HUES64 (cell line): Measurements from ENCODE around the gene SLC1A4.
"Not testable (repeated sequence)": the region's sequence is repeated elsewhere in the genome, so short reads cannot be mapped to it uniquely, and the experiment has no call there.

Experiments
- H3K27ac ChIP-seq: 2 replicates; pipeline ENCODE4 v1.7.0; 2013; ENCODE audit warnings: low read depth, low read length, inconsistent platforms
- H3K27me3 ChIP-seq: 2 replicates; pipeline ENCODE4 v1.6.1; 2013; ENCODE audit warnings: mild to moderate bottlenecking, low read length; ENCODE audit not compliant: insufficient read depth
- H3K36me3 ChIP-seq: 2 replicates; pipeline ENCODE4 v1.6.1; 2013; ENCODE audit warnings: mild to moderate bottlenecking, low read length; ENCODE audit not compliant: insufficient read depth
- H3K4me1 ChIP-seq: 2 replicates; pipeline ENCODE4 v1.6.1; 2013; ENCODE audit warnings: mild to moderate bottlenecking, low read length, moderate library complexity; ENCODE audit not compliant: insufficient read depth
- H3K4me3 ChIP-seq: 2 replicates; pipeline ENCODE4 v1.5.1; 2013; ENCODE audit warnings: mild to moderate bottlenecking, low read length, moderate library complexity
- H3K9ac ChIP-seq: 2 replicates; pipeline ENCODE4 v1.6.1; 2013; ENCODE audit warnings: mild to moderate bottlenecking, low read depth, low read length
- H3K9me3 ChIP-seq: 2 replicates; pipeline ENCODE4 v1.6.1; 2013; ENCODE audit warnings: low read depth, low read length; ENCODE audit not compliant: insufficient read depth
- WGBS: fragments of 150-250, 120-280 bp; methylation state at CpG from one replicate; pipeline ENCODE4 v1.1.7; 2013; ENCODE audit warnings: missing lambda C conversion rate; 5-methylcytosine and 5-hydroxymethylcytosine counted together

SLC1A4 gene

DNA sequence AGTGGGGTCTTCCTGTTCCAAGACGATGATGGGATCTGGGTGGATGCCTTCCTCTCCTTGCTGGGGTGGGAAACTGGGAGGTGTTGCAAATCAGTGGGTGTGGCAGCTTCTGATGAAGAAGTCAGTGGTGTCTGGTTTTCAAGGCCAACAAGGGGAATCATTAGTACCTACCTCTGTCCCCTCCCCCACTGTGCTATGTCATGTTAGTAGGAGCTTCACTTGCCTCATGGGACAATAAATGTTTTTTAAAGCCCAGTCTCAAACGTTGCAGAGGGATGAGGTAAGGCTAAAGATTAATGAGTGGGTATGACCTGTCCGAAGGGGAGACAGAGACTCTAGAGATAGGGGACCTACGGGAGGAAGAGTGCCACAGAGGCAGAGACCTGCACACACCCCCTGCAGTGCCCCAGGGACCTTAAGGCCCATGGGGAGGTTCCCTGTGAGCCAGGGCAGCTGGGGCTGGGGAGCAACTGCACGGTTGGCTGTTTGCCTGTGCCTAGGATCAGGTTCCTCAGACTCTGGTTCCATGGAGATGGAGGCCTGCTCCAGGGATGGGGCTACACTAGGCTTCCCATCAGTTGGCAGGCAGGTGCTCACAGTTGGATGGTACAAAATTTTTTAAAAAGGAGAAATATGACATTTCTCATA, 37.8 kb upstream of the SLC1A4 start:
- Histone ChIP-seq H3K27me3 (no peaks in the 10 kb centered on the region), H3K9me3 (peaks cover 4% of the 10 kb centered on the region; the same call in 1 of the 2 replicates), H3K9ac (no peak overlapping the region), H3K36me3 (no peaks in the 10 kb centered on the region), H3K4me1 (peaks cover 1% of the 10 kb centered on the region; the same call in 1 of the 2 replicates), H3K27ac (no peak overlapping the region), H3K4me3 (no peak overlapping the region)
- WGBS: 85% methylated on average over 5 of the region's 5 CpGs

- no peak overlapping the region for H3K9ac ChIP-seq
- H3K27ac ChIP-seq: no peak overlapping the region
- H3K36me3 ChIP-seq: no peaks in the 10 kb centered on the region
- WGBS: 96% methylated on average over 6 of the region's 6 CpGs
- no peak overlapping the region for H3K4me3 ChIP-seq
- H3K9me3 ChIP-seq: peaks cover 4% of the 10 kb centered on the region; the same call in 1 of the 2 replicates
- no peaks in the 10 kb centered on the region for H3K4me1 ChIP-seq
- no peaks in the 10 kb centered on the region for H3K27me3 ChIP-seq
Measured at GRCh38 chr2:64952096-64952495, 37.1 kb upstream of the SLC1A4 start.

DNA sequence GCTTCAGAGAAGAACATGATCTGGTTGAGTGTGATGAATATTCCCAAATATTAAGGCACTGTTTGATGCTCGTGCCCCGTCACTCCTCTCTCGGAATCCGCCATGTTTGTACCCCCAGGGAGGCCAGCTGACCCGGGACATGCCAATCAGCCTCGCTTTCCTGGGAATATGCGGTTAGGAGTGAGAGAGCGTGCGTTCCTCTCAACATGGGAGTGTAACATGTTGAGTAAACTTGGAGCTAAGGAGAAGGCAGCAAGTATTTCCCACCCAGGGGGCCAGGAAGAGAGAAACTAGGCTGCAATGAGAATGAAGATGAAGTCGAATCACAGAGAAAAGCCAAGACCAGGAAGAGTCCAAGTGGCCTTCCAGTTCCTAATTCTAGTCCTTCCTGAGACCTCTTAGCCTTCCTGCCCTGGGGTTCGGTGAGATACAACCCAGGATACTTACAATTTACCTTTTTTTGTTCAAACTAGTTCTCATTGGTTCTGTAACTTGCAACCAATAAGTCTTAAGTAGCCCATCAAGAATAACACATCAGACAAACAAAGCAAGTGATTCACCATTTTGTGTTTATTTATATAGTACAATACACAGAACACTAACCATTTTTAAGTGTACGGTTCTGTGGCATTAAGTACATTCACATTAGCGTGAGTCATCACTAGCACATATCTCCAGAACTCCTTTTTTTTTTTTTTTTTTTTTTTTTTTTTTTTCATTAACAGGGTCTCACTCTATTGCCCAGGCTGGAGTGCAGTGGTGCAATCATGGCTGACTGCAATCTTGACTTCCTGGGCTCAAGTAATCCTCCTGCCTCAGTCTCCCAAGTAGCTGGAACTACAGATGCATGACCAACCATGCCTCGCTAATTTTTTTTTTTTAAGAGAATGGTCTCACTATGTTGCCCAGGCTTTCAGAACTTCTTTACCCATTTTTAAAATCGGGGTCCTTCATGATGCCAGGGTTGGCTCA, 36.4 kb upstream of the SLC1A4 start:
- Histone ChIP-seq H3K36me3 (no peaks in the 10 kb centered on the region), H3K9ac (no peak overlapping the region), H3K9me3 (peaks cover 4% of the 10 kb centered on the region; the same call in 1 of the 2 replicates), H3K4me3 (no peak overlapping the region), H3K27ac (no peak overlapping the region), H3K4me1 (no peaks in the 10 kb centered on the region), H3K27me3 (no peaks in the 10 kb centered on the region)
- WGBS: 94% methylated on average over 15 of the region's 15 CpGs

DNA sequence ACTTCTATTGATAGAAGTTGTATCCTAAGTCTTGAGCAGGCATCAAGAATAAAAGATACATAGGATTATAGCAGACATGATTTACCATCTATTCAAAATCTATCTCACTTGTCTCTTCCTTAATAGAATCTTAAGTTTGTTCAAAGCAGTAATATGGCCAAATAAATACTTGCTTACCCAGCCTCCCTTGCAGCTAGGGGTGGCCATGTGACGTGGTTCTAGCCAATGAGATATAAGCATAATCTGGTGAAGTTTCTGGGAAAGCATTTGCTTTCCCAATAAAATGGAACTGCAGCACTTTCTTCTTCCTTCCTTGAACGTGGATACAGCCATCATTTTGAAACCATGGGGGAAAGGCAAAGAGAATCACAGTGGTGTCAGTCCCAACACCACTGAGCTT, 33.7 kb upstream of the SLC1A4 start:
- Histone ChIP-seq H3K36me3 (no peaks in the 10 kb centered on the region), H3K4me1 (no peaks in the 10 kb centered on the region), H3K27me3 (no peaks in the 10 kb centered on the region), H3K27ac (no peak overlapping the region), H3K4me3 (no peak overlapping the region), H3K9ac (no peak overlapping the region), H3K9me3 (peaks cover 4% of the 10 kb centered on the region; the same call in 1 of the 2 replicates)
- 90% methylated on average over 2 of the region's 2 CpGs for WGBS

GRCh38 chr2:64957109-64957903, 31.9 kb upstream of the SLC1A4 start:
- no peaks in the 10 kb centered on the region for H3K4me1 ChIP-seq
- H3K9me3 ChIP-seq: peaks cover 4% of the 10 kb centered on the region; the same call in 1 of the 2 replicates
- no peak overlapping the region for H3K9ac ChIP-seq
- H3K36me3 ChIP-seq: no peaks in the 10 kb centered on the region
- H3K4me3 ChIP-seq: no peak overlapping the region
- no peak overlapping the region for H3K27ac ChIP-seq
- no peaks in the 10 kb centered on the region for H3K27me3 ChIP-seq
- WGBS: 90% methylated on average over 9 of the region's 9 CpGs

DNA sequence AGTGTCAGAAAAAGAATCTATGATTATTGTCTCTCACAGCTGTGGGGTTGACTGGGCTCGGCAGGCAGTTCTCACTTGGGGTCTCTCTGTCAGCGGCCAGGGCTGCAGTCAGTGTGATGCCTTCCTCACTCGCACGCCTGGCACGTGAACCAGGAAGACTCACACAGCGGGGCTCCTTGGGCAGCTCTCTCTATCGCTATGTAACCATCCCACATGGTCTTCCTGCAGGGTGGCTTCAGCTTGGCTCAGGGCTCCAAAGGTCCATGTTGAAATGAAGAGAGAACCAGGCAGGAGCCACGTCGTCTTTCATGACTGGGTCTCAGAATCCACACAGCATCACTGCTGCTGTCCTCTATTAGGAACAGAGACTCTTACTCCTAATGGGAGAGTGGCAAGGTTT, 30.6 kb upstream of the SLC1A4 start:
- Histone ChIP-seq H3K27ac (no peak overlapping the region), H3K9me3 (peaks cover 4% of the 10 kb centered on the region; the same call in 1 of the 2 replicates), H3K36me3 (no peaks in the 10 kb centered on the region), H3K4me1 (no peaks in the 10 kb centered on the region), H3K27me3 (no peaks in the 10 kb centered on the region), H3K4me3 (no peak overlapping the region), H3K9ac (no peak overlapping the region)
- 89% methylated on average over 9 of the region's 9 CpGs for WGBS

GRCh38 chr2:64960819-64961218, 28.4 kb upstream of the SLC1A4 start:
- Histone ChIP-seq H3K9ac (no peak overlapping the region), H3K36me3 (no peaks in the 10 kb centered on the region), H3K4me3 (no peak overlapping the region), H3K9me3 (no peaks in the 10 kb centered on the region), H3K4me1 (no peaks in the 10 kb centered on the region), H3K27ac (no peak overlapping the region), H3K27me3 (no peaks in the 10 kb centered on the region)
- WGBS: 85% methylated on average over 2 of the region's 2 CpGs

DNA sequence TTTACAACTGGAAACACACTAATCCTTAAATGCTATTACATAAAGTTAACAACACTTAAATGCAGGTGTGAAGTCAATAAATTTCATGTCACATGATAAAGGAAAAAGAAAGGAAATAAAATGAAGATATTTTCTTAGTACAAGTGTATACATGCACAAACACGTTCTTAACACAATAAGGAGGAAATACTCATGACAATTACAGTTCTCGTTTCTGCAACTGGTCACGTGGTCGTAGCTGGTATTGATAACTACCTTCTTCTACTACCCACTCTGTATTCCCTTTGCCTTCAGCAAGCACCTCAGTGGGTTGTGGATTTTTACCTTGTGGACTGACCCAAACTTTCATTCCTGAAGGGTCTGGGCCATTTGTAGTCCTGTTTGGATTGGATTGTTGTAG, 26.1 kb upstream of the SLC1A4 start:
- H3K27ac ChIP-seq, H3K9me3 ChIP-seq, H3K27me3 ChIP-seq, H3K4me1 ChIP-seq, H3K9ac ChIP-seq, H3K36me3 ChIP-seq, H3K4me3 ChIP-seq: not testable (repeated sequence)
- 96% methylated on average over 4 of the region's 4 CpGs for WGBS

DNA sequence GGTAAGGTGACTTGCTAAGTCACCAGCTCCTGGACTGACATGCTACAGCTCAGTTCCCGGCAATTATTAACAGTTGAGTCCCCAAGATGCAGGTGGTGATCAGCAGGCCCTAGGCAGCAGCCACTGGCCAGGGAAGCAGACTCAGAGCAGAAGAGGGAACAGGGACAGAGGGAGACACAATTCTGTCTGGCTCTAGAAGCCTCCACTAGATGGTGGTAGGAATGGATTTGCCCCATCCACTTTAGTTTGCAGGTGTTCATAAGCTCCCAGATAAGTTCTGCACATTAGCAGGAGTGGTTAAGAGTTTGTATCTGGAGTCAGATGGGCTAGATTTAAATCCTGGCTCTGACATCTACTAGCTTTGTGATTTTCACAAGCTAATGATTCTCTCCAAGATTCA, 25.5 kb upstream of the SLC1A4 start:
- Histone ChIP-seq H3K4me3 (no peak overlapping the region), H3K27ac (no peak overlapping the region), H3K4me1 (no peaks in the 10 kb centered on the region), H3K9ac (no peak overlapping the region), H3K36me3 (no peaks in the 10 kb centered on the region), H3K9me3 (no peaks in the 10 kb centered on the region), H3K27me3 (no peaks in the 10 kb centered on the region)
- 94% methylated on average over 1 of the region's 1 CpG for WGBS

GRCh38 chr2:64966017-64966416, 23.2 kb upstream of the SLC1A4 start:
- no peaks in the 10 kb centered on the region for H3K27me3 ChIP-seq
- H3K27ac ChIP-seq: no peak overlapping the region
- WGBS: 89% methylated on average over 4 of the region's 4 CpGs
- H3K9ac ChIP-seq: no peak overlapping the region
- H3K4me1 ChIP-seq: no peaks in the 10 kb centered on the region
- H3K9me3 ChIP-seq: no peaks in the 10 kb centered on the region
- H3K4me3 ChIP-seq: no peak overlapping the region
- no peaks in the 10 kb centered on the region for H3K36me3 ChIP-seq

GRCh38 chr2:64966839-64967238, 22.4 kb upstream of the SLC1A4 start:
- no peaks in the 10 kb centered on the region for H3K4me1 ChIP-seq
- WGBS: 92% methylated on average over 7 of the region's 7 CpGs
- H3K36me3 ChIP-seq: no peaks in the 10 kb centered on the region
- H3K9me3 ChIP-seq: no peaks in the 10 kb centered on the region
- H3K9ac ChIP-seq: no peak overlapping the region
- no peaks in the 10 kb centered on the region for H3K27me3 ChIP-seq
- H3K4me3 ChIP-seq: no peak overlapping the region
- H3K27ac ChIP-seq: no peak overlapping the region
